SU-DHL-6 (cell line): Measurements from ENCODE around the gene RXRB.

Source experiments
- CTCF ChIP-seq: fragments of 200-600 bp; sonication (generic); IDR thresholded peaks from one replicate; pipeline ENCODE4 v1.5.1; 2017; ENCODE audit warnings: antibody characterized with exemption, mild to moderate bottlenecking, low read length, moderate library complexity; ENCODE audit not compliant: insufficient read depth, poor library complexity, severe bottlenecking
- EZH2phosphoT487 ChIP-seq: fragments of 200-600 bp; sonication (generic), shearing (Covaris generic); conservative IDR thresholded peaks from 2 replicates; pipeline ENCODE4 v1.6.1; 2018; ENCODE audit warnings: mild to moderate bottlenecking, antibody characterized with exemption, low read length, moderate library complexity, mixed read lengths

DNA sequence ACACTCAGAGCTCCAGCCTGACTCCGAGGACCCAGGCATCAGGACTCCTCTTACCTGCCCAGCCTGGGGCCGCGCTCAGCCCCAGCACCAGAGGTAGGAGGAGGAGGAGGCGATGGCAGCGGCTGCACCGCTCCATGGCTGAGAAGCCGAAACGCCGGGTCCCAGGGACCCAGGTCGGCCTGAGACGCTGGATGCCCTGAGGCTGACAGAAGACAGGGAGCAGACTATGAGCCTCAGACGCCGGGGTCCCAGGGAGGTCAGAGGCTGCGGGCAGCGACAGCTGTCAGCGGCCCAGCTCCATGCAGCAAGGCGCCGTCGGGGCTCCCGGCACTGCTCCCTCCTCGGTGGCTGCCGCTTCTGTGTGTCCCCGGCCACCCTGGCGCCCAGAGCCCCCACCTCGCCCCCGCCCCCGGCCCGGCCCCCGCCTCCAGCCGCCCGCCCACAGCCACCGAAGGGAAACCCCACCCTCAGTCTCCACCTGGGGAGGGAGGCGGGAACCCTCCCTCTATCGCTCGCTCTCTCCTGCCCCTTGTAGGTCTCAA lies 8.3 kb downstream of the RXRB start, which contains the start of gene COL11A2:
- TF ChIP-seq CTCF: no peak
- TF ChIP-seq EZH2phosphoT487: no peak
